KMS-11 (cell line): ENCODE measurements around the gene ME1.
"Not testable (repeated sequence)": the region's sequence is repeated elsewhere in the genome, so short reads cannot be mapped to it uniquely, and the experiment has no call there.

Experiments used
- H2AFZ ChIP-seq: fragments of 200-600 bp; sonication (generic); 2 replicates; pipeline ENCODE4 v1.6.1; 2016; ENCODE audit warnings: antibody characterized with exemption, mixed run types, low read depth
- H3K27ac ChIP-seq: fragments of 200-600 bp; sonication (generic); 2 replicates; pipeline ENCODE4 v1.6.1; 2016; ENCODE audit warnings: mild to moderate bottlenecking, mixed run types
- H3K27me3 ChIP-seq: fragments of 200-600 bp; sonication (generic); 2 replicates; pipeline ENCODE4 v1.6.1; 2017; ENCODE audit warnings: mild to moderate bottlenecking, low read depth, mixed run types, moderate library complexity; ENCODE audit not compliant: insufficient read depth
- H3K36me3 ChIP-seq: fragments of 200-600 bp; sonication (generic); 2 replicates; pipeline ENCODE4 v1.6.1; 2017; ENCODE audit warnings: mild to moderate bottlenecking, mixed run types; ENCODE audit not compliant: insufficient read depth
- H3K4me1 ChIP-seq: fragments of 200-600 bp; sonication (generic); 2 replicates; pipeline ENCODE4 v1.6.1; 2016; ENCODE audit warnings: mild to moderate bottlenecking, low read depth, mixed run types; ENCODE audit not compliant: poor library complexity, severe bottlenecking
- H3K4me2 ChIP-seq: fragments of 200-600 bp; sonication (generic); 2 replicates; pipeline ENCODE4 v1.7.0; 2016; ENCODE audit warnings: mild to moderate bottlenecking, mixed run types
- H3K4me3 ChIP-seq: fragments of 200-600 bp; sonication (generic); IDR thresholded peaks from 2 replicates; pipeline ENCODE4 v1.6.1; 2017; ENCODE audit warnings: low read depth, low read length, mixed read lengths; ENCODE audit not compliant: insufficient read depth
- H3K79me2 ChIP-seq: fragments of 200-600 bp; sonication (generic); 2 replicates; pipeline ENCODE4 v1.6.1; 2016; ENCODE audit warnings: low read depth, mixed run types; ENCODE audit not compliant: insufficient read depth
- H3K9ac ChIP-seq: fragments of 200-600 bp; sonication (generic); 2 replicates; pipeline ENCODE4 v1.6.1; 2016; ENCODE audit warnings: mild to moderate bottlenecking, mixed run types
- H4K20me1 ChIP-seq: fragments of 200-600 bp; sonication (generic); 2 replicates; pipeline ENCODE4 v1.6.1; 2016; ENCODE audit warnings: mild to moderate bottlenecking, mixed run types; ENCODE audit not compliant: insufficient read depth
- CTCF ChIP-seq: fragments of 200-600 bp; sonication (generic); conservative IDR thresholded peaks from 2 replicates; pipeline ENCODE4 v1.6.1; 2017; ENCODE audit warnings: low read depth, mild to moderate bottlenecking, antibody characterized with exemption, low read length, moderate library complexity, mixed read lengths

ME1 gene

DNA sequence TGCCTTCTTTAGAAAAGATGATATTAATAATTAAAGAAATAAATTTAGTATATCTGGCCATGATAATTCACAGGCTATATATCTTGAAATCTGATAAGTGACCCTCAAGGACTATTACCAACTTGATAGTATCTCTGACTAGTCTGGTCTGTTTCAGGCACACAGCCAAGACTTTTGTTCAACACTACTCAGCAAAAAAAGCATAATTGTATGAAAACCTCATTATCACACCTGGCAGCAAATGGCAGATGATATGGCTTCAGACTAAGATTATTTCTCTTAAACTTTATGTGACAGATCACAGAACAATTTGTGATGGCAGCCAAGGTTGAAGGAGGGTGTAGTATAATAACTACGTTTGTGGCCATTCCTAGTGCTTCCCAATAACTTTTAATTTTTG, 123.0 kb downstream of the ME1 start:
- no peak for TF ChIP-seq CTCF
- Histone ChIP-seq H3K9ac (no peak overlapping the region), H3K4me3 (no peak overlapping the region), H4K20me1 (no peaks in the 10 kb centered on the region), H3K27ac (no peak overlapping the region), H3K36me3 (no peaks in the 10 kb centered on the region), H2AFZ (no peak overlapping the region), H3K4me1 (peaks cover 17% of the 10 kb centered on the region), H3K79me2 (no peaks in the 10 kb centered on the region), H3K4me2 (no peak overlapping the region), H3K27me3 (no peaks in the 10 kb centered on the region)

DNA sequence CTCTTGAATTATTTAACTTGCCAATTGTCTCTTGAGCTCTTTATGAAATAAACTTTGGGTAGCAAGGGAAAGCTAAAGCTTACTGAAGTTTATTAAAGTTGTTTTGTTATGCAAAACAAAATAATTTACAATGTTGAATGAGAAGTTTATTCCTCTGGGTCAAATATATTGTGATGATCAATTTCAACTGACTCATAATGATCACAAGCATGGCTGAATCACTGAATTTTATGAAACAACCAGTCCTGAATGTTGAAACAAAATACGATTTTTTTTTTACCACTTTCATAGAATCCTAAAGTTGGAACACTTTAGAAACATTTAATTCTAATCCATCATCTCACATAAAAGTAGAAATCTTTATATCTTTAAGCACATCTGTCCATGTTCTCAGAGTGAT, 127.4 kb downstream of the ME1 start:
- H3K4me3 ChIP-seq = no peak overlapping the region
- no peak for TF ChIP-seq CTCF
- H3K9ac ChIP-seq = no peak overlapping the region
- no peaks in the 10 kb centered on the region for H3K79me2 ChIP-seq
- no peak overlapping the region for H2AFZ ChIP-seq
- peaks cover 8% of the 10 kb centered on the region for H3K4me1 ChIP-seq
- no peaks in the 10 kb centered on the region for H3K36me3 ChIP-seq
- H3K27ac ChIP-seq = no peak overlapping the region
- H3K27me3 ChIP-seq = no peaks in the 10 kb centered on the region
- H3K4me2 ChIP-seq = no peak overlapping the region
- no peaks in the 10 kb centered on the region for H4K20me1 ChIP-seq

DNA sequence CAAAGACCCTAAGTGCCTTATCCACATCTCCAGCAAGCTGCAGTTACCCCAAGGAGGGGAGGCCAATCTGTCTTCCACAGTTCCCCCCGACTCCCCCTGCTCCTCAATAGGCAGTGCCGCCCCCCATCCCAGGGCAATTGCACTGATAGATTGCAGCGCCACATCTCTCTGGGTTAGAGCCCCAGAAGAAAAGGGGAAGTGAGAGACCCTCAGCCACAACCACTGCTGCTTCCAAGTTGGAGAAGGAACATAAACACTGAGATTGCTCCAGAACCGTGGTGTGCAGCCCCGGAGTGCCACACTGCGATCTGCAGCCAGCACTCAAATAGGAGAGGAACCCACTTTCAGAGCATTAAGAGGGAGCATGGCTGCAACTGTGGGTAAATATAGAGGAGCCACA, 136.2 kb downstream of the ME1 start:
- no peak overlapping the region for H3K4me2 ChIP-seq
- H3K27me3 ChIP-seq = no peaks in the 10 kb centered on the region
- no peak overlapping the region for H2AFZ ChIP-seq
- H3K27ac ChIP-seq = no peak overlapping the region
- H3K36me3 ChIP-seq = no peaks in the 10 kb centered on the region
- no peaks in the 10 kb centered on the region for H3K79me2 ChIP-seq
- no peak overlapping the region for H3K9ac ChIP-seq
- TF ChIP-seq CTCF = no peak
- peaks cover 30% of the 10 kb centered on the region for H3K4me1 ChIP-seq
- no peaks in the 10 kb centered on the region for H4K20me1 ChIP-seq
- no peak overlapping the region for H3K4me3 ChIP-seq

GRCh38 chr6:83292900-83293843, 137.7 kb downstream of the ME1 start:
- peak overlapping the region; percentile 28; the same call in 1 of the 2 replicates for H3K4me2 ChIP-seq
- TF ChIP-seq CTCF = no peak
- no peaks in the 10 kb centered on the region for H4K20me1 ChIP-seq
- H3K4me1 ChIP-seq = peaks cover 30% of the 10 kb centered on the region
- no peaks in the 10 kb centered on the region for H3K36me3 ChIP-seq
- H2AFZ ChIP-seq = no peak overlapping the region
- H3K9ac ChIP-seq = no peak overlapping the region
- H3K27ac ChIP-seq = no peak overlapping the region
- H3K79me2 ChIP-seq = no peaks in the 10 kb centered on the region
- H3K27me3 ChIP-seq = no peaks in the 10 kb centered on the region
- H3K4me3 ChIP-seq = no peak overlapping the region

DNA sequence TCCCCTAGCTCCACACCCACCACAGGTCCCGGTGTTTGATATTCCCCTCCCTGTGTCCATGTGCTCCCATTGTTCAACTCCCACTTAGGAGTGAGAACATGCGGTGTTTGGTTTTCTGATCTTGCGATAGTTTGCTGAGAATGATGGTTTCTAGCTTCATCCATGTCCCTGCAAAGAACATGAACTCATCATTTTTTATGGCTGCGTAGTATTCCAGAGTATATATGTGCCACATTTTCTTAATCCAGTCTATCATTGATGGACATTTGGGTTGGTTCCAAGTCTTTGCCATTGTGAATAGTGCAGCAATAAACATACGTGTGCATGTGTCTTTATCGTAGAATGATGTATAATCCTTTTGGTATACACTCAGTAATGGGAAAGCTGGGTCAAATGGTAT, 143.6 kb downstream of the ME1 start:
- H3K4me2 ChIP-seq, H3K27ac ChIP-seq, H3K36me3 ChIP-seq, H3K9ac ChIP-seq, H3K79me2 ChIP-seq, H3K27me3 ChIP-seq, H3K4me3 ChIP-seq, H3K4me1 ChIP-seq, H2AFZ ChIP-seq, H4K20me1 ChIP-seq: not testable (repeated sequence)
